ENCODE measurements around the gene C1QTNF6. TPM values are rescaled to one million over a fixed set of nuclear protein-coding genes. Genes with fewer than 3 reads are reported as not detected.

Gene C1QTNF6
- total and polyA plus RNA-seq, 2 donors: 3.6 to 23.2 TPM

GRCh38 chr22:37188901-37189466 is 937 bp upstream of the C1QTNF6 start:
- Histone ChIP-seq H3K9me3 (ENCODE audit: control insufficient read depth in 2 of 2, insufficient read depth in 1 of 2, low read length in 1 of 2) (peaks cover 0 to 4% of the 10 kb centered on the region in 2 donors), H3K4me3 (ENCODE audit: low read length in 2 of 2) (no peak overlapping the region), H3K36me3 (ENCODE audit: control insufficient read depth in 2 of 2, insufficient read depth in 2 of 2, low read length in 1 of 2) (peaks cover 0 to 3% of the 10 kb centered on the region in 2 donors), H3K4me1 (ENCODE audit: control insufficient read depth in 2 of 2, insufficient read depth in 2 of 2, low read length in 2 of 2) (peaks cover 12 to 41% of the 10 kb centered on the region in 2 donors), H3K27me3 (ENCODE audit: control insufficient read depth in 2 of 2, insufficient read depth in 1 of 2, low read length in 1 of 2) (no peaks in the 10 kb centered on the region), H3K27ac (ENCODE audit: low read depth in 1 of 2, low read length in 1 of 2) (peak overlapping the region in 1 of 2 donors; percentile 40)
- 92% methylated on average over 2 of the region's 2 CpGs for WGBS
- no peak for DNase-seq (ENCODE audit: low read depth in 6 of 9, low spot score in 9 of 9)

GRCh38 chr22:37187552-37187890 is 526 bp downstream of the C1QTNF6 start:
- H3K27ac ChIP-seq (ENCODE audit: low read depth in 1 of 2, low read length in 1 of 2): peak overlapping the region; percentile 40 to 67
- H3K4me1 ChIP-seq (ENCODE audit: control insufficient read depth in 2 of 2, insufficient read depth in 2 of 2, low read length in 2 of 2): peaks cover 12 to 41% of the 10 kb centered on the region in 2 donors
- H3K4me3 ChIP-seq (ENCODE audit: low read length in 2 of 2): no peak overlapping the region
- WGBS: 82% methylated on average over 5 of the region's 5 CpGs
- H3K36me3 ChIP-seq (ENCODE audit: control insufficient read depth in 2 of 2, insufficient read depth in 2 of 2, low read length in 1 of 2): peaks cover 0 to 3% of the 10 kb centered on the region in 2 donors
- no peak for DNase-seq (ENCODE audit: low read depth in 6 of 9, low spot score in 9 of 9)
- no peaks in the 10 kb centered on the region for H3K27me3 ChIP-seq (ENCODE audit: control insufficient read depth in 2 of 2, insufficient read depth in 1 of 2, low read length in 1 of 2)
- H3K9me3 ChIP-seq (ENCODE audit: control insufficient read depth in 2 of 2, insufficient read depth in 1 of 2, low read length in 1 of 2): no peaks in the 10 kb centered on the region

- DNase-seq (ENCODE audit: low read depth in 6 of 9, low spot score in 9 of 9): no peak
- Histone ChIP-seq H3K4me1 (ENCODE audit: control insufficient read depth in 2 of 2, insufficient read depth in 2 of 2, low read length in 2 of 2) (peaks cover 12 to 41% of the 10 kb centered on the region in 2 donors), H3K36me3 (ENCODE audit: control insufficient read depth in 2 of 2, insufficient read depth in 2 of 2, low read length in 1 of 2) (peaks cover 0 to 3% of the 10 kb centered on the region in 2 donors), H3K27me3 (ENCODE audit: control insufficient read depth in 2 of 2, insufficient read depth in 1 of 2, low read length in 1 of 2) (no peaks in the 10 kb centered on the region), H3K9me3 (ENCODE audit: control insufficient read depth in 2 of 2, insufficient read depth in 1 of 2, low read length in 1 of 2) (no peaks in the 10 kb centered on the region), H3K27ac (ENCODE audit: low read depth in 1 of 2, low read length in 1 of 2) (peak overlapping the region; percentile 40 to 66), H3K4me3 (ENCODE audit: low read length in 2 of 2) (no peak overlapping the region)
- WGBS: 76% methylated on average over 4 of the region's 4 CpGs
Measured at GRCh38 chr22:37186997-37187522, 987 bp downstream of the C1QTNF6 start.

GRCh38 chr22:37186228-37186996 is 1.6 kb downstream of the C1QTNF6 start:
- Histone ChIP-seq H3K36me3 (ENCODE audit: control insufficient read depth in 2 of 2, insufficient read depth in 2 of 2, low read length in 1 of 2) (peaks cover 0 to 3% of the 10 kb centered on the region in 2 donors), H3K27ac (ENCODE audit: low read depth in 1 of 2, low read length in 1 of 2) (peak overlapping the region; percentile 40 to 66), H3K9me3 (ENCODE audit: control insufficient read depth in 2 of 2, insufficient read depth in 1 of 2, low read length in 1 of 2) (no peaks in the 10 kb centered on the region), H3K4me1 (ENCODE audit: control insufficient read depth in 2 of 2, insufficient read depth in 2 of 2, low read length in 2 of 2) (peaks cover 12 to 41% of the 10 kb centered on the region in 2 donors), H3K4me3 (ENCODE audit: low read length in 2 of 2) (no peak overlapping the region), H3K27me3 (ENCODE audit: control insufficient read depth in 2 of 2, insufficient read depth in 1 of 2, low read length in 1 of 2) (no peaks in the 10 kb centered on the region)
- DNase-seq (ENCODE audit: low read depth in 6 of 9, low spot score in 9 of 9): peak; percentile 65 to 96 (median 86)
- 48% methylated on average over 9 of the region's 9 CpGs for WGBS

- DNase-seq (ENCODE audit: low read depth in 6 of 9, low spot score in 9 of 9): no peak
- Histone ChIP-seq H3K27me3 (ENCODE audit: control insufficient read depth in 2 of 2, insufficient read depth in 1 of 2, low read length in 1 of 2) (no peaks in the 10 kb centered on the region), H3K36me3 (ENCODE audit: control insufficient read depth in 2 of 2, insufficient read depth in 2 of 2, low read length in 1 of 2) (peaks cover 0 to 3% of the 10 kb centered on the region in 2 donors), H3K4me3 (ENCODE audit: low read length in 2 of 2) (no peak overlapping the region), H3K27ac (ENCODE audit: low read depth in 1 of 2, low read length in 1 of 2) (no peak overlapping the region), H3K9me3 (ENCODE audit: control insufficient read depth in 2 of 2, insufficient read depth in 1 of 2, low read length in 1 of 2) (no peaks in the 10 kb centered on the region), H3K4me1 (ENCODE audit: control insufficient read depth in 2 of 2, insufficient read depth in 2 of 2, low read length in 2 of 2) (peaks cover 12 to 41% of the 10 kb centered on the region in 2 donors)
- WGBS: 87% methylated on average over 13 of the region's 13 CpGs
Measured at GRCh38 chr22:37185646-37186227, 2.3 kb downstream of the C1QTNF6 start.

GRCh38 chr22:37184816-37185541 is 3.1 kb downstream of the C1QTNF6 start:
- no peak overlapping the region for H3K4me3 ChIP-seq (ENCODE audit: low read length in 2 of 2)
- no peaks in the 10 kb centered on the region for H3K27me3 ChIP-seq (ENCODE audit: control insufficient read depth in 2 of 2, insufficient read depth in 1 of 2, low read length in 1 of 2)
- no peak for DNase-seq (ENCODE audit: low read depth in 6 of 9, low spot score in 9 of 9)
- 95% methylated on average over 18 of the region's 18 CpGs for WGBS
- no peaks in the 10 kb centered on the region for H3K9me3 ChIP-seq (ENCODE audit: control insufficient read depth in 2 of 2, insufficient read depth in 1 of 2, low read length in 1 of 2)
- no peak overlapping the region for H3K27ac ChIP-seq (ENCODE audit: low read depth in 1 of 2, low read length in 1 of 2)
- H3K36me3 ChIP-seq (ENCODE audit: control insufficient read depth in 2 of 2, insufficient read depth in 2 of 2, low read length in 1 of 2): peaks cover 0 to 3% of the 10 kb centered on the region in 2 donors
- peaks cover 12 to 41% of the 10 kb centered on the region in 2 donors for H3K4me1 ChIP-seq (ENCODE audit: control insufficient read depth in 2 of 2, insufficient read depth in 2 of 2, low read length in 2 of 2)

GRCh38 chr22:37184380-37184755 is 3.7 kb downstream of the C1QTNF6 start:
- Histone ChIP-seq H3K27me3 (ENCODE audit: control insufficient read depth in 2 of 2, insufficient read depth in 1 of 2, low read length in 1 of 2) (no peaks in the 10 kb centered on the region), H3K36me3 (ENCODE audit: control insufficient read depth in 2 of 2, insufficient read depth in 2 of 2, low read length in 1 of 2) (no peaks in the 10 kb centered on the region), H3K4me1 (ENCODE audit: control insufficient read depth in 2 of 2, insufficient read depth in 2 of 2, low read length in 2 of 2) (peaks cover 12 to 41% of the 10 kb centered on the region in 2 donors), H3K9me3 (ENCODE audit: control insufficient read depth in 2 of 2, insufficient read depth in 1 of 2, low read length in 1 of 2) (no peaks in the 10 kb centered on the region), H3K4me3 (ENCODE audit: low read length in 2 of 2) (no peak overlapping the region), H3K27ac (ENCODE audit: low read depth in 1 of 2, low read length in 1 of 2) (no peak overlapping the region)
- no peak for DNase-seq (ENCODE audit: low read depth in 6 of 9, low spot score in 9 of 9)
- 97% methylated on average over 12 of the region's 12 CpGs for WGBS

GRCh38 chr22:37183432-37184379 is 4.3 kb downstream of the C1QTNF6 start:
- H3K4me1 ChIP-seq (ENCODE audit: control insufficient read depth in 2 of 2, insufficient read depth in 2 of 2, low read length in 2 of 2): peaks cover 12 to 39% of the 10 kb centered on the region in 2 donors
- no peaks in the 10 kb centered on the region for H3K36me3 ChIP-seq (ENCODE audit: control insufficient read depth in 2 of 2, insufficient read depth in 2 of 2, low read length in 1 of 2)
- no peak overlapping the region for H3K4me3 ChIP-seq (ENCODE audit: low read length in 2 of 2)
- no peaks in the 10 kb centered on the region for H3K27me3 ChIP-seq (ENCODE audit: control insufficient read depth in 2 of 2, insufficient read depth in 1 of 2, low read length in 1 of 2)
- no peaks in the 10 kb centered on the region for H3K9me3 ChIP-seq (ENCODE audit: control insufficient read depth in 2 of 2, insufficient read depth in 1 of 2, low read length in 1 of 2)
- 78% methylated on average over 17 of the region's 17 CpGs for WGBS
- H3K27ac ChIP-seq (ENCODE audit: low read depth in 1 of 2, low read length in 1 of 2): no peak overlapping the region
- no peak for DNase-seq (ENCODE audit: low read depth in 6 of 9, low spot score in 9 of 9)

Measured in thymus (tissue), 11 donors.